Superior temporal gyrus (tissue), 1 donor: ENCODE results near the gene DLL4.

Source experiments
- DNase-seq: peaks from one replicate; pipeline ENCODE4 v3.0.0-alpha.2; 2016; ENCODE audit errors: extremely low spot score

The DLL4 gene

GRCh38 chr15:40928821-40929659, at the start of gene DLL4:
Gene DLL4, plus strand, starts transcription at chr15:40929340. Its CDS starts 329 bp downstream, at chr15:40929669.
- no peak for DNase-seq

DNA sequence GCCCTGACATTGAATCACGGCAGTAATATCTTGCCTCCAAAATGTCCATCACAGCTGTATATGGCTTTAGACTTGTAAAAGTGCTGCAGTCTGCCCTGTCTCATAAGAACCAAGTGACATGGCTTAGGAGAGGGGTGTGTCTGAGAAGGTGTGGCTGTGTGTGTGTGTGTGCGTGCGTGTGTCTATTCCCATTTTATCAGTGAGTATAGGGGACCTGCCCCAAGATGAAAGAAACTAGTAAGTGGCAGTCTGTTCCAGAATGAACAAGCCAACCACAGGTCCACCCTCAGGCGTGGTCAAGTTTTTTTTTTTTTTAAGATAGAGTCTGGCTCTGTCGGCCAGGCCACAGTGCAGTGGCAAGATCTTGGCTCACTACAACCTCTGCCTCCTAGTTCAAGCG, 49.5 kb upstream of the DLL4 start:
- DNase-seq, result no peak

DNA sequence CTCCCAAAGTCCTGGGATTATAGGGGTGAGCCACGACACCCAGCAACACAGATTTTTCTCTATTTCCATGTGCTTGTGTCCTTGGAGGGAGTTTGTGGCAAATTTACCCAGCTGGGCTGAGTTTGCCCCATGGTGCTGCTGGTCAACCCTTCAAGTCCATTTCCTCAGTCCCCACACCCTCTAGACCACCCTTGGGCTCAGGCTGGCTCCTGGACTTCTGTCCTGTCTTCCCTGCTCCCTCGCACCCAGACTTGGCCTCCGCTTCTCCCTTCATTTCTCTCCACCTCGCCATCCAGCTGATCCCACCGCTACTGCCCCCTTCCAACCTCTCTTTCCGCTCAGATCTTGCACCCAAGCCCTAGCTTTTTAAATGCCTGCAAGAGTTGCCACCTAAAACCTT, 47.8 kb upstream of the DLL4 start:
- no peak for DNase-seq

GRCh38 chr15:40886586-40886985, 42.6 kb upstream of the DLL4 start:
- DNase-seq, result no peak

DNA sequence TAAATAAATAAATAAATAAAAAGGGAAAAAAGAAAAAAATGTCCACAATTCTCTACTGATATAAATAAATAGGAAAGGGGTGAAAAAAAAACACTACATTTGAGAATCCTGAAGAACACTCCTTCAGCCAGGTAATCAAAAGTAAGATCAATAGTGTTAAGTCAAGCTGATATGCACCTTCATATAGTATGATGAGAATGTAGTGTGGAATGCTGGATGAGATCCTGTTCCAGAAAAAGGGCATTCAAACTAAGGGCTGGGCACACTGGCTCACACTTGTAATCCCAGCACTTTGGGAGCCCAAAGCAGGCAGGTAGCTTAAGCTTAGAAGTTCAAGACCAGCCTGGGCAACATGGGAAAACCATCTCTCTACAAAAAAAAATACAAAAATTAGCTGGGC, 40.0 kb upstream of the DLL4 start:
- no peak for DNase-seq

- DNase-seq, result no peak
Measured at GRCh38 chr15:40891138-40891537, 38.0 kb upstream of the DLL4 start.

DNA sequence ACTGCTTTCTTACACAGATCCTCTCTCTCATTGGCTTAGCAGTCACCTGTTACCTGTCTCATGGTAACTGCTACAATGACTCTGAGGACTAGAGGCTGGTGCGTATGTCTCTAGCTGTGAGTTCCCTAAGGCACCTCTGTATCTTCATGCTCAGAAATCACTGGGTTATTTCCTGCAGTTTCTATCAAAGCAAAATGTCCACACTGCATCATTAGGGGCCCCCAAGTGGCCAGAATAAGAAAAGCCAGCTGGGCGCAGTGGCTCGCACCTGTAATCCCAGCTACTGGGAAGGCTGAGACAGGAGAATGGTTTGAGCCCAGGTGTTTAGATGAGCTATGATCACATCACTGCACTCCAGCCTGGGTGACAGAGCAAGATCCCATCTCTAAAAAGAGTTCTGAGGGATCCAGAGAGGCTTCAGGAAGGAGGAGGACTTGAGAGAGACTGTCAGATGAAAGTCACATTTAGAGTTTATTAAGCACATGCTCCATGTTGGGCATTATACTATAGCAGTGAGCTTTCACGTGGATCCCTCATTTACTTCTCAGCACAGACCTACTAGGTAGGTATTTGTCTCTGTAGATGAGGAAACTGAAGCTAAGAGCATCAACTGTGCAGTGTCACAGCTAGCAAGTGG, 37.2 kb upstream of the DLL4 start:
- peak; percentile 78 for DNase-seq

DNA sequence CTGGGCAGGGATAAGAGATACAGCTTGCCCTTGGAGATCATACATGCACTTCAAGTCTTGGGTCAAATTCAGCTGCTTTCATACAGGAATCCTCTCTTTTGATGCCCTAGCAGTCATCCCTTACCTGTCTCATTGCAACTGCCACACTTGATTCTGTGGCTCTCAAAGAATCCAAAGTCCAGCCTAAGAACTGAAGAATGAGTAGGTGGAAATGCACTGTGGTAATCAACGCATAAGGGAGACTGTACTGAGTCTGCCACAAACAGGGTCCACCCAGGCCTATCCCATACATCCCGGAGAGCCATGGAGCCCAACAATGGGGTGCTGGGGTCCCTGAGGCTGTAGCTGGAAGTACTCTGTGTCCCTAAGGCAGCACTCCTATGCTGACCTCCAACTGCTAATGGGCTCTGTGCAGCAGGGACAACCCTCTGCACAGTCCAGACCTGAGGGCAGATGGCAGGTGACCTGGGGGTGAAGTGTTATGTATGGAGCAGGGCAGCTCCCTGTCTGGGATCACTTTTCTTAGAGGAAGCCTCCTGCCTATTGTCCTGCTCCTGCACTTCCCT, 36.6 kb upstream of the DLL4 start:
- DNase-seq, result no peak

DNA sequence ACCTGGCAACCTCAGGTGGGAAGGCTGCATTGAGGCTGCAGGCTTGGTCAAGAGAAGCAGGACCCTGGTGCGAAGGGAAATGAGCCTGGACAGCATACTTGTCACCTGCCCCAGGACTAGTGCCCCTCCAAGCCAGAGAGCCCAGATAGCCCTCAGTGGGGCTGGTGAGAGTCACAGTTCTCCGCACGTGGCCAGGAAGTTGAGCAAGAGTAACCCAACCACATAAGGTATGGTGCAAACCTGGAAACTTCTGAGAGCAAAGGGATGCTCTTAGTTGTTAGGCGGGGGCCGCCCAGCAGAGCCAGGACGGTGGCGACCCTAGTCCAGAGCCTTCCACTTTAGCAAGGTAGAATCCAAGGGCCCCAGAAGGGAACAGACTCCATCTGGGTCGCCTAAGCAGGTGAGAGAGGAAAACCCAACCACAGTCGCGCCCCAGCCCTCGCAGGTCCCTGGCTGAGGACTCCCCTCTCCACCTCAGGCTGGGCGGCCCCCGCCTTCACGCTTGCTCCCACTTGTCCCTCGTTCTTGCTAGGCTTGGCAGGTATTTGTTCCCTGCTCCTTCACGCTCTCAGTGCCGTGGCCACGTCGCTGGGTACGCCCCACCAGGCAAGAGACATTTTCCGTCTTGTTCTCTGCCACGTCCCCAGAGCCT, 36.0 kb upstream of the DLL4 start:
- DNase-seq, result no peak

GRCh38 chr15:40893733-40894680, 35.1 kb upstream of the DLL4 start, which contains the start of gene VPS18:
Gene VPS18, plus strand, starts transcription at chr15:40894450. Its CDS starts 319 bp downstream, at chr15:40894769.
- peak; percentile 98 for DNase-seq

GRCh38 chr15:40894681-40895448, 34.3 kb upstream of the DLL4 start:
- peak; percentile 17 for DNase-seq

DNA sequence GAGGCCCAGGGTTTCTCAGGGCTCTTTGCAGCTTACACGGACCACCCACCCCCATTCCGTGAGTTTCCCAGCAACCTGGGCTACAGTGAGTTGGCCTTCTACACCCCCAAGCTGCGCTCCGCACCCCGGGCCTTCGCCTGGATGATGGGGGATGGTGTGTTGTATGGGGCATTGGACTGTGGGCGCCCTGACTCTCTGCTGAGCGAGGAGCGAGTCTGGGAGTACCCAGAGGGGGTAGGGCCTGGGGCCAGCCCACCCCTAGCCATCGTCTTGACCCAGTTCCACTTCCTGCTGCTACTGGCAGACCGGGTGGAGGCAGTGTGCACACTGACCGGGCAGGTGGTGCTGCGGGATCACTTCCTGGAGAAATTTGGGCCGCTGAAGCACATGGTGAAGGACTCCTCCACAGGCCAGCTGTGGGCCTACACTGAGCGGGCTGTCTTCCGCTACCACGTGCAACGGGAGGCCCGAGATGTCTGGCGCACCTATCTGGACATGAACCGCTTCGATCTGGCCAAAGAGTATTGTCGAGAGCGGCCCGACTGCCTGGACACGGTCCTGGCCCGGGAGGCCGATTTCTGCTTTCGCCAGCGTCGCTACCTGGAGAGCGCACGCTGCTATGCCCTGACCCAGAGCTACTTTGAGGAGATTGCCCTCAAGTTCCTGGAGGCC, 29.5 kb upstream of the DLL4 start:
- no peak for DNase-seq

- no peak for DNase-seq
Measured at GRCh38 chr15:40900256-40901052, 28.7 kb upstream of the DLL4 start.

GRCh38 chr15:40901053-40901443, 28.1 kb upstream of the DLL4 start:
- DNase-seq, result no peak

DNA sequence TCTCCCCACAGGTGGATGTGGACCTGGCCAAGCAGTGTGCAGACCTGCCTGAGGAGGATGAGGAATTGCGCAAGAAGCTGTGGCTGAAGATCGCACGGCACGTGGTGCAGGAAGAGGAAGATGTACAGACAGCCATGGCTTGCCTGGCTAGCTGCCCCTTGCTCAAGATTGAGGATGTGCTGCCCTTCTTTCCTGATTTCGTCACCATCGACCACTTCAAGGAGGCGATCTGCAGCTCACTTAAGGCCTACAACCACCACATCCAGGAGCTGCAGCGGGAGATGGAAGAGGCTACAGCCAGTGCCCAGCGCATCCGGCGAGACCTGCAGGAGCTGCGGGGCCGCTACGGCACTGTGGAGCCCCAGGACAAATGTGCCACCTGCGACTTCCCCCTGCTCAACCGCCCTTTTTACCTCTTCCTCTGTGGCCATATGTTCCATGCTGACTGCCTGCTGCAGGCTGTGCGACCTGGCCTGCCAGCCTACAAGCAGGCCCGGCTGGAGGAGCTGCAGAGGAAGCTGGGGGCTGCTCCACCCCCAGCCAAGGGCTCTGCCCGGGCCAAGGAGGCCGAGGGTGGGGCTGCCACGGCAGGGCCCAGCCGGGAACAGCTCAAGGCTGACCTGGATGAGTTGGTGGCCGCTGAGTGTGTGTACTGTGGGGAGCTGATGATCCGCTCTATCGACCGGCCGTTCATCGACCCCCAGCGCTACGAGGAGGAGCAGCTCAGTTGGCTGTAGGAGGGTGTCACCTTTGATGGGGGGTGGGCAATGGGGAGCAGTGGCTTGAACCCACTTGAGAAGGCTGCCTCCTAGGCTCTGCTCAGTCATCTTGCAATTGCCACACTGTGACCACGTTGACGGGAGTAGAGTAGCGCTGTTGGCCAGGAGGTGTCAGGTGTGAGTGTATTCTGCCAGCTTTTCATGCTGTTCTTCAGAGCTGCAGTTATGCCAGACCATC, 26.3 kb upstream of the DLL4 start:
- peak; percentile 27 for DNase-seq

DNA sequence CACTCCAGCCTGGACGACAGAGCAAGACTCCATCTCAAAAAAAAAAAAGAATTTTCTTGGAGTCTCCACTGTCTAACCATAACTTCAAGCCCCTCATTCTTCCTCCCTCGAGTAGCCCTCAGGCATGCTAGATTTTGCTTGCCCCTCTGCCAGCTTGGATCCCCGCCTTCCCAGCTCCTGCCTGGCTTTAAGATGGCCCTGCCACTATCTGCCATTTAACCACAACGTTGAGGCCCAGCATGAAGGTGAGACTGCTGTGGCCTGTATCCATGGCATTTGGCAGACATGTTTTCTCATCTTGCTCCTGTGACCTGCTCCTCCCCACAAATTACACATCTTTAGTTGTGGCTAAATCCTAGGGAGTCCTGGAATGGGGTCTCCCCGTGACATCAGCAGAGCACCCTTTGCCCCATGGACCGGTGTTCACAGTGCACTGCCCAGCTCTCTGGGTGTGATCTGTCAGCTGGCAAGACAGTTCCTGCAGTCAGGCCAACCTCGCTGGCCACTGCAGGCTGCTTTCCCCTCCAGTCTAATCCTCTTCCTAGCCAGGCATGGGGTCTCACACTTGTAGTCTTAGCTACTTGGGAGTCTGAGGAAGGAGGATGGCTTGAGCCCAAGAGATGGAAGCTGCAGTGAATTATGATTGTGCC, 24.5 kb upstream of the DLL4 start:
- no peak for DNase-seq
